Measurements from ENCODE around the gene CALML3. TPM values are rescaled to one million over a fixed set of nuclear protein-coding genes. Genes with fewer than 3 reads are reported as not detected.
A peak's percentile ranks its signal among the peaks of the same experiment; 100 is the strongest.

Gene CALML3
- polyA plus RNA-seq, 4 donors = 0.07 to 0.27 (median 0.22) TPM; not detected in 1

- H3K27ac ChIP-seq (ENCODE audit: low read depth in 1 of 3, low read length in 2 of 3) = no peak overlapping the region
- H3K4me3 ChIP-seq (ENCODE audit: low read depth in 1 of 3, low read length in 3 of 3) = no peak overlapping the region
- FAIRE-seq (no peak), DNase-seq (no peak)
- peaks cover 0 to 25% (median 3%) of the 10 kb centered on the region in 3 donors for H3K4me1 ChIP-seq (ENCODE audit: control insufficient read depth in 3 of 3, insufficient read depth in 2 of 3, low read depth in 1 of 3, low read length in 2 of 3)
- no peaks in the 10 kb centered on the region for H3K9me3 ChIP-seq (ENCODE audit: control insufficient read depth in 2 of 2, insufficient read depth in 1 of 2, low read depth in 1 of 2, low read length in 1 of 2)
- no peaks in the 10 kb centered on the region for H3K36me3 ChIP-seq (ENCODE audit: control insufficient read depth in 3 of 3, insufficient read depth in 2 of 3, low read depth in 1 of 3, low read length in 3 of 3)
- 90 to 97% (median 93%) methylated on average over 7 of the region's 7 CpGs for WGBS, 3 donors
- no peaks in the 10 kb centered on the region for H3K27me3 ChIP-seq (ENCODE audit: control insufficient read depth in 3 of 3, insufficient read depth in 3 of 3, low read length in 3 of 3)
Observed at GRCh38 chr10:5536486-5537081, 11.8 kb downstream of the CALML3 start.

GRCh38 chr10:5537684-5538083 lies 12.9 kb downstream of the CALML3 start:
- no peaks in the 10 kb centered on the region for H3K9me3 ChIP-seq (ENCODE audit: control insufficient read depth in 2 of 2, insufficient read depth in 1 of 2, low read depth in 1 of 2, low read length in 1 of 2)
- FAIRE-seq (no peak), DNase-seq (no peak)
- H3K36me3 ChIP-seq (ENCODE audit: control insufficient read depth in 3 of 3, insufficient read depth in 2 of 3, low read depth in 1 of 3, low read length in 3 of 3) = no peaks in the 10 kb centered on the region
- no peak overlapping the region for H3K27ac ChIP-seq (ENCODE audit: low read depth in 1 of 3, low read length in 2 of 3)
- 82 to 89% (median 88%) methylated on average over 6 of the region's 6 CpGs for WGBS, 3 donors
- no peaks in the 10 kb centered on the region for H3K27me3 ChIP-seq (ENCODE audit: control insufficient read depth in 3 of 3, insufficient read depth in 3 of 3, low read length in 3 of 3)
- no peak overlapping the region for H3K4me3 ChIP-seq (ENCODE audit: low read depth in 1 of 3, low read length in 3 of 3)
- peaks cover 0 to 26% (median 3%) of the 10 kb centered on the region in 3 donors for H3K4me1 ChIP-seq (ENCODE audit: control insufficient read depth in 3 of 3, insufficient read depth in 2 of 3, low read depth in 1 of 3, low read length in 2 of 3)

- Histone ChIP-seq H3K9me3 (ENCODE audit: control insufficient read depth in 2 of 2, insufficient read depth in 1 of 2, low read depth in 1 of 2, low read length in 1 of 2) (no peaks in the 10 kb centered on the region), H3K4me1 (ENCODE audit: control insufficient read depth in 3 of 3, insufficient read depth in 2 of 3, low read depth in 1 of 3, low read length in 2 of 3) (peaks cover 0 to 26% (median 3%) of the 10 kb centered on the region in 3 donors), H3K27me3 (ENCODE audit: control insufficient read depth in 3 of 3, insufficient read depth in 3 of 3, low read length in 3 of 3) (no peaks in the 10 kb centered on the region), H3K27ac (ENCODE audit: low read depth in 1 of 3, low read length in 2 of 3) (no peak overlapping the region), H3K36me3 (ENCODE audit: control insufficient read depth in 3 of 3, insufficient read depth in 2 of 3, low read depth in 1 of 3, low read length in 3 of 3) (no peaks in the 10 kb centered on the region), H3K4me3 (ENCODE audit: low read depth in 1 of 3, low read length in 3 of 3) (no peak overlapping the region)
- DNase-seq (no peak), FAIRE-seq (no peak)
- 81 to 90% (median 88%) methylated on average over 9 of the region's 9 CpGs for WGBS, 3 donors
Observed at GRCh38 chr10:5538446-5538845, 13.7 kb downstream of the CALML3 start.

- H3K36me3 ChIP-seq (ENCODE audit: control insufficient read depth in 3 of 3, insufficient read depth in 2 of 3, low read depth in 1 of 3, low read length in 3 of 3) = no peaks in the 10 kb centered on the region
- H3K9me3 ChIP-seq (ENCODE audit: control insufficient read depth in 2 of 2, insufficient read depth in 1 of 2, low read depth in 1 of 2, low read length in 1 of 2) = no peaks in the 10 kb centered on the region
- WGBS, 3 donors = 60 to 75% (median 68%) methylated on average over 19 of the region's 19 CpGs
- no peaks in the 10 kb centered on the region for H3K27me3 ChIP-seq (ENCODE audit: control insufficient read depth in 3 of 3, insufficient read depth in 3 of 3, low read length in 3 of 3)
- peaks cover 0 to 26% (median 3%) of the 10 kb centered on the region in 3 donors for H3K4me1 ChIP-seq (ENCODE audit: control insufficient read depth in 3 of 3, insufficient read depth in 2 of 3, low read depth in 1 of 3, low read length in 2 of 3)
- DNase-seq = peak in 1 of 2 donors; percentile 50
- no peak overlapping the region for H3K27ac ChIP-seq (ENCODE audit: low read depth in 1 of 3, low read length in 2 of 3)
- FAIRE-seq = no peak
- no peak overlapping the region for H3K4me3 ChIP-seq (ENCODE audit: low read depth in 1 of 3, low read length in 3 of 3)
Observed at GRCh38 chr10:5538892-5539651, 14.3 kb downstream of the CALML3 start.

GRCh38 chr10:5540080-5540479 lies 15.3 kb downstream of the CALML3 start:
- 92 to 96% (median 94%) methylated on average over 9 of the region's 9 CpGs for WGBS, 3 donors
- DNase-seq (no peak), FAIRE-seq (no peak)
- Histone ChIP-seq H3K27me3 (ENCODE audit: control insufficient read depth in 3 of 3, insufficient read depth in 3 of 3, low read length in 3 of 3) (no peaks in the 10 kb centered on the region), H3K9me3 (ENCODE audit: control insufficient read depth in 2 of 2, insufficient read depth in 1 of 2, low read depth in 1 of 2, low read length in 1 of 2) (no peaks in the 10 kb centered on the region), H3K27ac (ENCODE audit: low read depth in 1 of 3, low read length in 2 of 3) (no peak overlapping the region), H3K4me1 (ENCODE audit: control insufficient read depth in 3 of 3, insufficient read depth in 2 of 3, low read depth in 1 of 3, low read length in 2 of 3) (peaks cover 0 to 31% (median 5%) of the 10 kb centered on the region in 3 donors), H3K36me3 (ENCODE audit: control insufficient read depth in 3 of 3, insufficient read depth in 2 of 3, low read depth in 1 of 3, low read length in 3 of 3) (no peaks in the 10 kb centered on the region), H3K4me3 (ENCODE audit: low read depth in 1 of 3, low read length in 3 of 3) (no peak overlapping the region)

- peak; percentile 66 to 74 for DNase-seq
- H3K27ac ChIP-seq (ENCODE audit: low read depth in 1 of 3, low read length in 2 of 3) = peak overlapping the region in 2 of 3 donors; percentile 27 to 60
- H3K4me1 ChIP-seq (ENCODE audit: control insufficient read depth in 3 of 3, insufficient read depth in 2 of 3, low read depth in 1 of 3, low read length in 2 of 3) = peaks cover 5 to 38% (median 8%) of the 10 kb centered on the region in 3 donors
- 26 to 68% (median 47%) methylated on average over 3 of the region's 3 CpGs for WGBS, 3 donors
- no peaks in the 10 kb centered on the region for H3K27me3 ChIP-seq (ENCODE audit: control insufficient read depth in 3 of 3, insufficient read depth in 3 of 3, low read length in 3 of 3)
- no peaks in the 10 kb centered on the region for H3K36me3 ChIP-seq (ENCODE audit: control insufficient read depth in 3 of 3, insufficient read depth in 2 of 3, low read depth in 1 of 3, low read length in 3 of 3)
- no peak overlapping the region for H3K4me3 ChIP-seq (ENCODE audit: low read depth in 1 of 3, low read length in 3 of 3)
- no peaks in the 10 kb centered on the region for H3K9me3 ChIP-seq (ENCODE audit: control insufficient read depth in 2 of 2, insufficient read depth in 1 of 2, low read depth in 1 of 2, low read length in 1 of 2)
- no peak for FAIRE-seq
Observed at GRCh38 chr10:5540891-5541290, 16.1 kb downstream of the CALML3 start.

GRCh38 chr10:5542100-5542499 lies 17.3 kb downstream of the CALML3 start:
- no peaks in the 10 kb centered on the region for H3K9me3 ChIP-seq (ENCODE audit: control insufficient read depth in 2 of 2, insufficient read depth in 1 of 2, low read depth in 1 of 2, low read length in 1 of 2)
- no peaks in the 10 kb centered on the region for H3K27me3 ChIP-seq (ENCODE audit: control insufficient read depth in 3 of 3, insufficient read depth in 3 of 3, low read length in 3 of 3)
- no peaks in the 10 kb centered on the region for H3K36me3 ChIP-seq (ENCODE audit: control insufficient read depth in 3 of 3, insufficient read depth in 2 of 3, low read depth in 1 of 3, low read length in 3 of 3)
- WGBS, 3 donors = 98 to 99% (median 98%) methylated on average over 1 of the region's 1 CpG
- peaks cover 10 to 50% (median 15%) of the 10 kb centered on the region in 3 donors for H3K4me1 ChIP-seq (ENCODE audit: control insufficient read depth in 3 of 3, insufficient read depth in 2 of 3, low read depth in 1 of 3, low read length in 2 of 3)
- DNase-seq = no peak
- H3K27ac ChIP-seq (ENCODE audit: low read depth in 1 of 3, low read length in 2 of 3) = no peak overlapping the region
- no peak overlapping the region for H3K4me3 ChIP-seq (ENCODE audit: low read depth in 1 of 3, low read length in 3 of 3)
- no peak for FAIRE-seq

- WGBS, 3 donors = 94 to 100% (median 95%) methylated on average over 1 of the region's 1 CpG
- Histone ChIP-seq H3K27ac (ENCODE audit: low read depth in 1 of 3, low read length in 2 of 3) (no peak overlapping the region), H3K9me3 (ENCODE audit: control insufficient read depth in 2 of 2, insufficient read depth in 1 of 2, low read depth in 1 of 2, low read length in 1 of 2) (no peaks in the 10 kb centered on the region)
Observed at GRCh38 chr10:5543623-5544022, 18.9 kb downstream of the CALML3 start.

More at GRCh38 chr10:5543623-5544022, 18.9 kb downstream of the CALML3 start:
- no peaks in the 10 kb centered on the region for H3K27me3 ChIP-seq (ENCODE audit: control insufficient read depth in 3 of 3, insufficient read depth in 3 of 3, low read length in 3 of 3)
- no peak overlapping the region for H3K4me3 ChIP-seq (ENCODE audit: low read depth in 1 of 3, low read length in 3 of 3)
- no peaks in the 10 kb centered on the region for H3K36me3 ChIP-seq (ENCODE audit: control insufficient read depth in 3 of 3, insufficient read depth in 2 of 3, low read depth in 1 of 3, low read length in 3 of 3)
- FAIRE-seq (no peak), DNase-seq (no peak)
- peaks cover 19 to 65% (median 21%) of the 10 kb centered on the region in 3 donors for H3K4me1 ChIP-seq (ENCODE audit: control insufficient read depth in 3 of 3, insufficient read depth in 2 of 3, low read depth in 1 of 3, low read length in 2 of 3)
